Measurements from ENCODE around the gene NFYB.
A peak's percentile ranks its signal among the peaks of the same experiment; 100 is the strongest.
"Not testable (repeated sequence)": the region's sequence is repeated elsewhere in the genome, so short reads cannot be mapped to it uniquely, and the experiment has no call there.

NFYB gene

GRCh38 chr12:104121001-104121400, 17.0 kb downstream of the NFYB start:
- no peak overlapping the region for H3K4me3 ChIP-seq (replicated peaks; ENCODE audit: low read depth, low read length)
- peak; percentile 69 for DNase-seq (ENCODE audit: low read depth)
- TF ChIP-seq CTCF (IDR thresholded peaks at IDR 0.05; ENCODE audit: low read length, missing control alignments) = no peak

DNA sequence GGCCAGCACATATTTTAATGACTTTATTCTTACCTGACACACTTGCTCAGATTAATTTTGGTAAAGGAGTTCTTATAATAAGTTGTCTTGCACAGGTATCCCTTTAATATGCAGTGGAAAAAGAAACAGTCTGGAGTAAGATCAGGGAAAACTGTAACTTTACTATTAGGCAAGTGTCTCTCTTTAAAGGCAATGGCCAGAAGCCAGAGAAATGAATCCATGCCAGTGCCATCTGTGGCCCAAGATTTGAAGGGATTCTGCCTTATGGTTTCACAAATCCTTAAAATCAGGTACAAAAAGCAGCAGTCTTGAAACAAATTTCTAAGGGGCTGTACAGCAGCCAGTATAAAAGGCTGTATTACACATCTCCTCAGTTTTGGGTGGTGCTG, 22.4 kb downstream of the NFYB start:
- TF ChIP-seq CTCF (IDR thresholded peaks at IDR 0.05; ENCODE audit: low read length, missing control alignments) = no peak
- no peak overlapping the region for H3K4me3 ChIP-seq (replicated peaks; ENCODE audit: low read depth, low read length)
- no peak for DNase-seq (ENCODE audit: low read depth)

DNA sequence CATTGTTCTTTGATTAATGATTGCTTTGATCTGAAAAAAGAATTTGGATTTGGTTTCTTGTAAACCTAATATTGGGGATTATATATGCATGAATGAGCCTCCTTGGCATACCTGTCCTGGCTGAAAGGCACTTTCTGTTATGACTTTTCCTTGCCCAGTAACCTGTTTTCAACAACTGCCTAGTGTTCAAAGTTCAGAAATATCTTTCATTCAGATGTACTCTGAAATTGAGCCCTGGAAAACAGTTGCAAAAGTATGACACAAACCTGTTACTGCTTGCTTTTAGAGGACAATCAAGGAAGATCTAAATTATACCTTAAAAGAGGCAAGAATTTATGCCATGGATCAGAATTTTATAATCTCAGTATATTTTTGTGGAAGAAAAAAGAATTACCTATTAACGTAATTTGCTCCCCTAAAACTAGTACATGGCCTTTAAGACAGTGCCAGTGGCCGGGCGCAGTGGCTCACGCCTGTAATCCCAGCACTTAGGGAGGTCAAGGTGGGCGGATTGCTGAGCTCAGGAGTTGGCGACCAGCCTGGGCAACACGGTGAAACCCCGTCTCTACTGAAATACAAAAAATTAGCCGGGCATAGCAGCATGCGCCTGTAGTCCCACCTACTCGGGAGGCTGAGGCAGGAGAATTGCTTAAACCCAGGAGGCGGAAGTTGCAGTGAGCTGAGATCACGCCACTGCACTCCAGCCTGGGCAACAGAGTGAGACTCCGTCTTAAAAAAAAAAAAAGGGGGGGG, 23.0 kb downstream of the NFYB start:
- H3K4me3 ChIP-seq (replicated peaks; ENCODE audit: low read depth, low read length); DNase-seq (ENCODE audit: low read depth): not testable (repeated sequence)

GRCh38 chr12:104109446-104110271, 28.4 kb downstream of the NFYB start:
- no peak for TF ChIP-seq CTCF (IDR thresholded peaks at IDR 0.05; ENCODE audit: low read length, missing control alignments)
- no peak for DNase-seq (ENCODE audit: low read depth)
- no peak overlapping the region for H3K4me3 ChIP-seq (replicated peaks; ENCODE audit: low read depth, low read length)

DNA sequence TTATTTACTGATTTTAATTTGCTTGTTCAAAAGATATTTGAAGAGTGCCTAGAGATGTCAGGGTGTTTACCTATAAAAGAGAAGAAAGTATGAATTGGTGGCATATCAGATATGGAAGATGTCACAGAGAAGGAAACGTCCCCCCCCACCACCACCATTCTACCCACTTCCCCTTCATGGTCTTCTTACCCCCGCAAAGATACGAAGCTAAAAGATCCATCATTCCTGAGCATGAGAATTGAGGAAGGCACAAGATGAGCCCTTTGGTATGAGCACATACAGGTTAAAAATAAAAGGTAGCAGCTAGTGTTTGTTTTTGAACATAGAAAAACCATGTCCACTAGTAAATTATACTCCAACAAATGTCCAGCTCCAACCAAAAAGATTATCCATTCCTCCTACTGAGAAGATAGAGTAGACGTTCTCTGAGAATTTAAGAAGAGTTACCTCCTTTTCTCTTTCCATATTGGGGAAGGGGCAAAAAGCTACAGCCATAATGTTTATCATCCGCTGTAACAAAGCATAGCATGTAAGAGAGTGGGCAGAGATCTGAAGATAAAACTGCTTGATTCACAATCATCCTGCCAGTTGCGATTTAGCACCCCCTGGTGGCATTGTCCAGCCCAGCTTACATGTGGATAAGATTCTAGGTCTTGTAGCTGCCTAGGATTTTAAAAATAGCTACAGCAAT, 29.1 kb downstream of the NFYB start:
- peak; percentile 100 for TF ChIP-seq CTCF (IDR thresholded peaks at IDR 0.05; ENCODE audit: low read length, missing control alignments)
- H3K4me3 ChIP-seq (replicated peaks; ENCODE audit: low read depth, low read length) = no peak overlapping the region
- peak; percentile 80 for DNase-seq (ENCODE audit: low read depth)

GRCh38 chr12:104106965-104107364, 31.0 kb downstream of the NFYB start:
- no peak for DNase-seq (ENCODE audit: low read depth)
- no peak for TF ChIP-seq CTCF (IDR thresholded peaks at IDR 0.05; ENCODE audit: low read length, missing control alignments)
- H3K4me3 ChIP-seq (replicated peaks; ENCODE audit: low read depth, low read length) = no peak overlapping the region

- no peak for TF ChIP-seq CTCF (IDR thresholded peaks at IDR 0.05; ENCODE audit: low read length, missing control alignments)
- no peak for DNase-seq (ENCODE audit: low read depth)
Measured at GRCh38 chr12:104105461-104105860, 32.5 kb downstream of the NFYB start.

More at GRCh38 chr12:104105461-104105860, 32.5 kb downstream of the NFYB start:
- no peak overlapping the region for H3K4me3 ChIP-seq (replicated peaks; ENCODE audit: low read depth, low read length)

Data from fibroblast of pulmonary artery (primary cell).